ENCODE data around the gene CDH12.

Gene CDH12

GRCh38 chr5:22079566-22079965 lies 773.6 kb downstream of the CDH12 start:
- no peak overlapping the region for H3K4me3 ChIP-seq (ENCODE audit: control insufficient read depth, low read depth, low read length)
- DNase-seq (ENCODE audit: low read depth) = no peak
- TF ChIP-seq CTCF (conservative IDR thresholded peaks at IDR 0.05; ENCODE audit: control insufficient read depth, insufficient read depth, low read depth, low read length) = no peak

GRCh38 chr5:22079002-22079401 lies 774.1 kb downstream of the CDH12 start:
- TF ChIP-seq CTCF (conservative IDR thresholded peaks at IDR 0.05; ENCODE audit: control insufficient read depth, insufficient read depth, low read depth, low read length) = no peak
- no peak for DNase-seq (ENCODE audit: low read depth)
- no peak overlapping the region for H3K4me3 ChIP-seq (ENCODE audit: control insufficient read depth, low read depth, low read length)

GRCh38 chr5:22076586-22076985 lies 776.6 kb downstream of the CDH12 start:
- no peak overlapping the region for H3K4me3 ChIP-seq (ENCODE audit: control insufficient read depth, low read depth, low read length)
- no peak for DNase-seq (ENCODE audit: low read depth)
- no peak for TF ChIP-seq CTCF (conservative IDR thresholded peaks at IDR 0.05; ENCODE audit: control insufficient read depth, insufficient read depth, low read depth, low read length)

- no peak for DNase-seq (ENCODE audit: low read depth)
- no peak overlapping the region for H3K4me3 ChIP-seq (ENCODE audit: control insufficient read depth, low read depth, low read length)
- TF ChIP-seq CTCF (conservative IDR thresholded peaks at IDR 0.05; ENCODE audit: control insufficient read depth, insufficient read depth, low read depth, low read length) = no peak
These were observed 782.9 kb downstream of the CDH12 start for GRCh38 chr5:22070186-22070728.

GRCh38 chr5:22063717-22064116 lies 789.4 kb downstream of the CDH12 start:
- H3K4me3 ChIP-seq (ENCODE audit: control insufficient read depth, low read depth, low read length) = no peak overlapping the region
- no peak for TF ChIP-seq CTCF (conservative IDR thresholded peaks at IDR 0.05; ENCODE audit: control insufficient read depth, insufficient read depth, low read depth, low read length)
- DNase-seq (ENCODE audit: low read depth) = no peak

- no peak overlapping the region for H3K4me3 ChIP-seq (ENCODE audit: control insufficient read depth, low read depth, low read length)
- DNase-seq (ENCODE audit: low read depth) = no peak
- TF ChIP-seq CTCF (conservative IDR thresholded peaks at IDR 0.05; ENCODE audit: control insufficient read depth, insufficient read depth, low read depth, low read length) = no peak
These were observed 794.5 kb downstream of the CDH12 start for GRCh38 chr5:22058620-22059019.

GRCh38 chr5:22057012-22057411 lies 796.1 kb downstream of the CDH12 start:
- TF ChIP-seq CTCF (conservative IDR thresholded peaks at IDR 0.05; ENCODE audit: control insufficient read depth, insufficient read depth, low read depth, low read length) = no peak
- no peak overlapping the region for H3K4me3 ChIP-seq (ENCODE audit: control insufficient read depth, low read depth, low read length)
- no peak for DNase-seq (ENCODE audit: low read depth)

Measured in fibroblast of mammary gland (primary cell).